ENCODE measurements around the gene MESD.

MESD gene

GRCh38 chr15:80992006-80992405, 2.4 kb upstream of the MESD start:
- DNase-seq (ENCODE audit: low read depth in 2 of 3, low spot score in 2 of 3), result no peak

- DNase-seq (ENCODE audit: low read depth in 2 of 3, low spot score in 2 of 3), result no peak
These were observed 1.8 kb upstream of the MESD start for GRCh38 chr15:80991421-80991820.

- DNase-seq (ENCODE audit: low read depth in 2 of 3, low spot score in 2 of 3), result no peak
These were observed 1.3 kb upstream of the MESD start for GRCh38 chr15:80990955-80991354.

- no peak for DNase-seq (ENCODE audit: low read depth in 2 of 3, low spot score in 2 of 3)
These were observed 520 bp downstream of the MESD start for GRCh38 chr15:80989081-80989517.

GRCh38 chr15:80988148-80988796, 1.3 kb downstream of the MESD start:
- no peak for DNase-seq (ENCODE audit: low read depth in 2 of 3, low spot score in 2 of 3)

- DNase-seq (ENCODE audit: low read depth in 2 of 3, low spot score in 2 of 3), result no peak
These were observed 3.1 kb downstream of the MESD start for GRCh38 chr15:80986487-80986886.

- no peak for DNase-seq (ENCODE audit: low read depth in 2 of 3, low spot score in 2 of 3)
These were observed 3.6 kb downstream of the MESD start for GRCh38 chr15:80985981-80986380.

GRCh38 chr15:80984856-80985255, 4.8 kb downstream of the MESD start:
- DNase-seq (ENCODE audit: low read depth in 2 of 3, low spot score in 2 of 3), result no peak

- DNase-seq (ENCODE audit: low read depth in 2 of 3, low spot score in 2 of 3), result no peak
These were observed 6.8 kb downstream of the MESD start for GRCh38 chr15:80982839-80983238.

GRCh38 chr15:80982205-80982604, 7.4 kb downstream of the MESD start:
- no peak for DNase-seq (ENCODE audit: low read depth in 2 of 3, low spot score in 2 of 3)

- DNase-seq (ENCODE audit: low read depth in 2 of 3, low spot score in 2 of 3), result no peak
These were observed 9.9 kb downstream of the MESD start for GRCh38 chr15:80979538-80980200.

- DNase-seq (ENCODE audit: low read depth in 2 of 3, low spot score in 2 of 3), result no peak
These were observed 10.8 kb downstream of the MESD start for GRCh38 chr15:80978685-80979329.

- no peak for DNase-seq (ENCODE audit: low read depth in 2 of 3, low spot score in 2 of 3)
These were observed 12.0 kb downstream of the MESD start for GRCh38 chr15:80977627-80978036.

GRCh38 chr15:80976851-80977250, 12.8 kb downstream of the MESD start:
- no peak for DNase-seq (ENCODE audit: low read depth in 2 of 3, low spot score in 2 of 3)

GRCh38 chr15:80974914-80975313, 14.7 kb downstream of the MESD start:
- no peak for DNase-seq (ENCODE audit: low read depth in 2 of 3, low spot score in 2 of 3)

- no peak for DNase-seq (ENCODE audit: low read depth in 2 of 3, low spot score in 2 of 3)
These were observed 17.3 kb downstream of the MESD start for GRCh38 chr15:80972276-80972675.

GRCh38 chr15:80971143-80971542, 18.5 kb downstream of the MESD start:
- DNase-seq (ENCODE audit: low read depth in 2 of 3, low spot score in 2 of 3), result no peak

GRCh38 chr15:80970658-80971057, 19.0 kb downstream of the MESD start:
- DNase-seq (ENCODE audit: low read depth in 2 of 3, low spot score in 2 of 3), result no peak

- DNase-seq (ENCODE audit: low read depth in 2 of 3, low spot score in 2 of 3), result peak in 2 of 3 experiments; percentile 29 to 47
These were observed 19.5 kb downstream of the MESD start for GRCh38 chr15:80970018-80970657.

GRCh38 chr15:80969316-80969715, 20.3 kb downstream of the MESD start:
- DNase-seq (ENCODE audit: low read depth in 2 of 3, low spot score in 2 of 3), result no peak

- DNase-seq (ENCODE audit: low read depth in 2 of 3, low spot score in 2 of 3), result no peak
These were observed 21.6 kb downstream of the MESD start for GRCh38 chr15:80967991-80968510.

GRCh38 chr15:80967451-80967850, 22.2 kb downstream of the MESD start:
- DNase-seq (ENCODE audit: low read depth in 2 of 3, low spot score in 2 of 3), result no peak

Data from activated CD8-positive, alpha-beta memory T cell treated with anti-CD3 and anti-CD28 coated beads for 48 hours (primary cell).